GM23248 (cell line): ENCODE data around the gene MYADM. TPM values are rescaled to one million over a fixed set of nuclear protein-coding genes. Genes with fewer than 3 reads are reported as not detected.

Experiments used
- DNase-seq: peaks from one replicate; pipeline ENCODE4 v3.0.0-alpha.2; 2015
- H2AFZ ChIP-seq: fragments of 200-600 bp; sonication (generic); 2 replicates; pipeline ENCODE4 v1.6.1; 2016; ENCODE audit warnings: antibody characterized with exemption
- H3F3A ChIP-seq: fragments of 200-600 bp; sonication (generic); 2 replicates; pipeline ENCODE4 v1.6.1; 2016; ENCODE audit warnings: mild to moderate bottlenecking, antibody characterized with exemption, mixed run types; ENCODE audit not compliant: insufficient read depth
- H3K27ac ChIP-seq: fragments of 200-600 bp; sonication (generic); 2 replicates; pipeline ENCODE4 v1.5.1; 2016; ENCODE audit warnings: mild to moderate bottlenecking
- H3K27me3 ChIP-seq: fragments of 200-600 bp; sonication (generic); replicated peaks from 2 replicates; pipeline ENCODE4 v1.6.1; 2016; ENCODE audit warnings: mild to moderate bottlenecking; ENCODE audit not compliant: insufficient read depth
- H3K36me3 ChIP-seq: fragments of 200-600 bp; sonication (generic); 2 replicates; pipeline ENCODE4 v1.6.1; 2016; ENCODE audit warnings: low read depth, mild to moderate bottlenecking
- H3K4me1 ChIP-seq: fragments of 200-600 bp; sonication (generic); 2 replicates; pipeline ENCODE4 v1.6.1; 2016; ENCODE audit warnings: mild to moderate bottlenecking; ENCODE audit not compliant: insufficient read depth
- H3K4me2 ChIP-seq: fragments of 200-600 bp; sonication (generic); one replicate; pipeline ENCODE4 v1.6.1; 2016; ENCODE audit warnings: mild to moderate bottlenecking; ENCODE audit not compliant: unreplicated experiment
- H3K4me3 ChIP-seq: fragments of 200-600 bp; sonication (generic); 2 replicates; pipeline ENCODE4 v1.5.1; 2016; ENCODE audit warnings: mild to moderate bottlenecking
- H3K79me2 ChIP-seq: fragments of 200-600 bp; sonication (generic); 2 replicates; pipeline ENCODE4 v1.6.1; 2016; ENCODE audit warnings: mild to moderate bottlenecking; ENCODE audit not compliant: insufficient read depth
- H3K9ac ChIP-seq: fragments of 200-600 bp; sonication (generic); 2 replicates; pipeline ENCODE4 v1.6.1; 2016; ENCODE audit warnings: mild to moderate bottlenecking
- H3K9me2 ChIP-seq: fragments of 200-600 bp; sonication (generic); 2 replicates; pipeline ENCODE4 v1.6.1; 2016; ENCODE audit warnings: mixed run types, mild to moderate bottlenecking, moderate library complexity; ENCODE audit not compliant: insufficient read depth
- H3K9me3 ChIP-seq: fragments of 200-600 bp; sonication (generic); one replicate; pipeline ENCODE4 v1.6.1; 2017; ENCODE audit warnings: low read depth
- H4K20me1 ChIP-seq: fragments of 200-600 bp; sonication (generic); 2 replicates; pipeline ENCODE4 v1.6.0; 2016; ENCODE audit not compliant: insufficient read depth
- EZH2 ChIP-seq: fragments of 200-600 bp; sonication (generic); IDR thresholded peaks from 2 replicates; pipeline ENCODE4 v1.6.1; 2018; ENCODE audit warnings: antibody characterized with exemption, mild to moderate bottlenecking; ENCODE audit not compliant: insufficient read depth, poor library complexity, severe bottlenecking
- EZH2phosphoT487 ChIP-seq: fragments of 200-600 bp; sonication (generic); IDR thresholded peaks from 2 replicates; pipeline ENCODE4 v1.6.1; 2018; ENCODE audit warnings: antibody characterized with exemption, moderate library complexity, mild to moderate bottlenecking, low read depth; ENCODE audit not compliant: insufficient read depth
- WGBS, 2 experiments: methylation state at CpG; one replicate each; pipeline ENCODE4 v1.1.6; 2015 to 2017; ENCODE audit warnings: low lambda C conversion rate in 2 of 2, low coverage in 1 of 2; ENCODE audit errors: missing lambda C conversion rate in 2 of 2; 5-methylcytosine and 5-hydroxymethylcytosine counted together
- in situ Hi-C: fragments of 300-500 bp; cut with MboI; formaldehyde crosslinking; loops from 2 replicates; pipeline ENCODE4 v1.15.0; 2020
- polyA plus RNA-seq: library from polyadenylated mRNA; unstranded; fragments of >200 nt; fragmentation: Nextera tagmentation; extraction: Ambion mirVana; gene quantifications from 2 replicates; pipeline ENCODE4 v1.2.1, GENCODE V29; 2016
- total RNA-seq: library from RNA; depleted of rRNA; stranded (reverse); fragments of >200 nt; shearing (Covaris generic); gene quantifications from 2 replicates; pipeline ENCODE4 v1.2.3, GENCODE V29; 2014

MYADM gene
- total and polyA plus RNA-seq, 2 experiments from 2014 or later: 74.8 to 222 TPM

GRCh38 chr19:53879140-53880081 lies 11.7 kb downstream of the MYADM start:
- Histone ChIP-seq H3F3A (peaks cover 33% of the 10 kb centered on the region), H3K4me3 (peak overlapping the region; percentile 80), H3K9ac (peak overlapping the region; percentile 61), H3K9me2 (no peaks in the 10 kb centered on the region), H3K36me3 (peaks cover 8% of the 10 kb centered on the region), H3K9me3 (no peaks in the 10 kb centered on the region), H2AFZ (peak overlapping the region; percentile 89), H3K4me1 (peaks cover 8% of the 10 kb centered on the region; the same call in 1 of the 2 replicates), H3K4me2 (peak overlapping the region; percentile 98), H3K27me3 (peaks cover 31% of the 10 kb centered on the region), H4K20me1 (0 out of 2 replicates have a peak, but pooled peaks cover 6% of the 10 kb centered on the region), H3K27ac (no peak overlapping the region), H3K79me2 (0 out of 2 replicates have a peak, but pooled peaks cover 6% of the 10 kb centered on the region)
- no peak for TF ChIP-seq EZH2
- no peak for TF ChIP-seq EZH2phosphoT487
- in situ Hi-C loops: no loop called here
- WGBS, 2 experiments: 3 to 4% methylated on average over 49 of the region's 51 CpGs
- DNase-seq: peak; percentile 94

GRCh38 chr19:53880711-53881481 lies 13.2 kb downstream of the MYADM start:
- Histone ChIP-seq H3K27ac (no peak overlapping the region), H3K79me2 (no peaks in the 10 kb centered on the region), H3K9me3 (no peaks in the 10 kb centered on the region), H3K4me2 (peak overlapping the region; percentile 73), H3K36me3 (peaks cover under 1% of the 10 kb centered on the region; the same call in 1 of the 2 replicates), H3K27me3 (peaks cover 46% of the 10 kb centered on the region), H3K9me2 (no peaks in the 10 kb centered on the region), H3K9ac (peak overlapping the region; percentile 19; the same call in 1 of the 2 replicates), H3K4me3 (peak overlapping the region; percentile 48), H3F3A (peaks cover 21% of the 10 kb centered on the region), H3K4me1 (peaks cover 8% of the 10 kb centered on the region; the same call in 1 of the 2 replicates), H2AFZ (peak overlapping the region; percentile 70), H4K20me1 (no peaks in the 10 kb centered on the region)
- peak; percentile 44 for DNase-seq
- TF ChIP-seq EZH2phosphoT487: no peak
- TF ChIP-seq EZH2: no peak
- WGBS, 2 experiments: 2% methylated on average over 5 to 6 of the region's 6 CpGs
- in situ Hi-C loops: no loop called here

GRCh38 chr19:53881482-53882390 lies 14.1 kb downstream of the MYADM start, which contains the start of gene PRKCG:
PRKCG (plus strand) TSS chr19:53882197; CDS start chr19:53882495, 298 bp downstream.
- peak within 1 kb of the TSS; percentile 48 for H3K4me3 ChIP-seq
- peak within 1 kb of the TSS; percentile 73 for H3K4me2 ChIP-seq
- in situ Hi-C loops: no loop called here
- no peaks in the 10 kb centered on the region for H4K20me1 ChIP-seq
- WGBS, 2 experiments: 3 to 4% methylated on average over 21 to 32 of the region's 49 CpGs
- peak within 1 kb of the TSS; percentile 70 for H2AFZ ChIP-seq
- no peaks in the 10 kb centered on the region for H3K36me3 ChIP-seq
- H3F3A ChIP-seq: peaks cover 14% of the 10 kb centered on the region
- H3K9me2 ChIP-seq: no peaks in the 10 kb centered on the region
- peak; percentile 45 for DNase-seq
- H3K79me2 ChIP-seq: no peaks in the 10 kb centered on the region
- H3K9ac ChIP-seq: peak within 1 kb of the TSS; percentile 19; the same call in 1 of the 2 replicates
- H3K27ac ChIP-seq: no peak within 1 kb of the TSS
- H3K27me3 ChIP-seq: peaks cover 51% of the 10 kb centered on the region
- H3K9me3 ChIP-seq: no peaks in the 10 kb centered on the region
- peaks cover 8% of the 10 kb centered on the region; the same call in 1 of the 2 replicates for H3K4me1 ChIP-seq
- TF ChIP-seq EZH2phosphoT487: no peak
- TF ChIP-seq EZH2: no peak
